Natural killer cell treated with Interleukin-12 subunit alpha and Interleukin-12 subunit beta and Interleukin-15 and Interleukin-18, amount 100 ng/mL, for 72 hours (primary cell): Measurements from ENCODE around the gene TMEM191C. TPM values are rescaled to one million over a fixed set of nuclear protein-coding genes. Genes with fewer than 3 reads are reported as not detected.
"Not testable (repeated sequence)": the region's sequence is repeated elsewhere in the genome, so short reads cannot be mapped to it uniquely, and the experiment has no call there.

ENCODE experiments used
- ATAC-seq, 2 donors: fragments of 150-1000 bp; cut with Tn5 transposase in 1 of 2; sonication (Bioruptor Pico), chemical (Tn5 transposase) in 1 of 2; 2 replicates each; pipeline ENCODE4 v1.10.0; 2021
- DNase-seq: peaks from one replicate; pipeline ENCODE4 v3.0.0; 2022; ENCODE audit warnings: low spot score
- H3K27ac Mint-ChIP-seq, 2 donors: 1 replicate in 1 of 2; 2 replicates in 1 of 2; pipeline ENCODE4 v1.8.0; 2022; ENCODE audit warnings: mixed read lengths in 2 of 2, mild to moderate bottlenecking in 1 of 2, moderate library complexity in 1 of 2
- H3K27me3 Mint-ChIP-seq, 2 donors: 1 replicate in 1 of 2; 2 replicates in 1 of 2; pipeline ENCODE4 v1.8.0; 2022; ENCODE audit warnings: mixed read lengths in 2 of 2
- H3K36me3 Mint-ChIP-seq: one replicate; pipeline ENCODE4 v1.8.0; 2022; ENCODE audit warnings: mixed read lengths
- H3K4me1 Mint-ChIP-seq, 2 donors: 1 replicate in 1 of 2; 2 replicates in 1 of 2; pipeline ENCODE4 v1.8.0; 2022; ENCODE audit warnings: low read depth in 2 of 2, mixed read lengths in 2 of 2, mild to moderate bottlenecking in 1 of 2
- H3K4me3 Mint-ChIP-seq: one replicate; pipeline ENCODE4 v1.8.0; 2022; ENCODE audit warnings: mixed read lengths
- H3K9me3 Mint-ChIP-seq: 2 replicates; pipeline ENCODE4 v1.8.0; 2022; ENCODE audit warnings: mixed read lengths
- total RNA-seq, 2 donors: library from RNA; stranded (reverse); gene quantifications; one replicate each; pipeline ENCODE4 v1.2.3, GENCODE V29; 2022

Gene TMEM191C
- 1 to 10 TPM; 1.4 to 3.5 TPM for total RNA-seq

- Mint-ChIP-seq H3K4me3 (peak within 1 kb of the TSS; percentile 81), H3K27ac (peak within 1 kb of the TSS; percentile 44 to 68)
- not testable (repeated sequence) for ATAC-seq, H3K27me3 Mint-ChIP-seq, H3K4me1 Mint-ChIP-seq, H3K36me3 Mint-ChIP-seq, H3K9me3 Mint-ChIP-seq, DNase-seq
Measured at GRCh38 chr22:21467337-21468193, at the start of gene TMEM191C. TMEM191C (plus strand) TSS chr22:21467387; CDS start chr22:21467460, 73 bp downstream.

GRCh38 chr22:21417853-21418252, 49.3 kb upstream of the TMEM191C start:
- H3K4me1 Mint-ChIP-seq, H3K9me3 Mint-ChIP-seq, H3K4me3 Mint-ChIP-seq, H3K27ac Mint-ChIP-seq, H3K27me3 Mint-ChIP-seq, H3K36me3 Mint-ChIP-seq: not testable (repeated sequence)
- DNase-seq (peak; percentile 61), ATAC-seq (peak; percentile 17 to 46)

GRCh38 chr22:21418974-21419638, 48.1 kb upstream of the TMEM191C start:
- not testable (repeated sequence) for H3K27me3 Mint-ChIP-seq, H3K27ac Mint-ChIP-seq, DNase-seq, H3K9me3 Mint-ChIP-seq, ATAC-seq, H3K36me3 Mint-ChIP-seq, H3K4me3 Mint-ChIP-seq, H3K4me1 Mint-ChIP-seq

- not testable (repeated sequence) for H3K36me3 Mint-ChIP-seq, H3K27ac Mint-ChIP-seq, H3K27me3 Mint-ChIP-seq, H3K4me3 Mint-ChIP-seq, DNase-seq, H3K9me3 Mint-ChIP-seq, H3K4me1 Mint-ChIP-seq
- ATAC-seq: peak; percentile 62 to 72
Measured at GRCh38 chr22:21420180-21420763, 46.9 kb upstream of the TMEM191C start.

- ATAC-seq, DNase-seq, H3K4me1 Mint-ChIP-seq, H3K9me3 Mint-ChIP-seq, H3K27ac Mint-ChIP-seq, H3K27me3 Mint-ChIP-seq, H3K4me3 Mint-ChIP-seq, H3K36me3 Mint-ChIP-seq: not testable (repeated sequence)
Measured at GRCh38 chr22:21424084-21424709, 43.0 kb upstream of the TMEM191C start.

GRCh38 chr22:21434378-21435233, 32.6 kb upstream of the TMEM191C start:
- not testable (repeated sequence) for H3K4me1 Mint-ChIP-seq, H3K9me3 Mint-ChIP-seq, H3K36me3 Mint-ChIP-seq, H3K27ac Mint-ChIP-seq, DNase-seq, H3K27me3 Mint-ChIP-seq, H3K4me3 Mint-ChIP-seq
- peak; percentile 58 to 85 for ATAC-seq

- not testable (repeated sequence) for H3K4me3 Mint-ChIP-seq, H3K9me3 Mint-ChIP-seq, H3K36me3 Mint-ChIP-seq, ATAC-seq, DNase-seq, H3K4me1 Mint-ChIP-seq, H3K27ac Mint-ChIP-seq, H3K27me3 Mint-ChIP-seq
Measured at GRCh38 chr22:21435998-21436810, 31.0 kb upstream of the TMEM191C start.

- H3K4me3 Mint-ChIP-seq, H3K27ac Mint-ChIP-seq, ATAC-seq, H3K9me3 Mint-ChIP-seq, H3K4me1 Mint-ChIP-seq, H3K27me3 Mint-ChIP-seq, DNase-seq, H3K36me3 Mint-ChIP-seq: not testable (repeated sequence)
Measured at GRCh38 chr22:21438013-21438412, 29.2 kb upstream of the TMEM191C start.

GRCh38 chr22:21440018-21440636, 27.1 kb upstream of the TMEM191C start:
- not testable (repeated sequence) for H3K9me3 Mint-ChIP-seq, H3K4me3 Mint-ChIP-seq, DNase-seq, H3K27ac Mint-ChIP-seq, H3K36me3 Mint-ChIP-seq, H3K27me3 Mint-ChIP-seq, ATAC-seq, H3K4me1 Mint-ChIP-seq

GRCh38 chr22:21440676-21441075, 26.5 kb upstream of the TMEM191C start:
- not testable (repeated sequence) for H3K4me3 Mint-ChIP-seq, H3K9me3 Mint-ChIP-seq, DNase-seq, ATAC-seq, H3K4me1 Mint-ChIP-seq, H3K27me3 Mint-ChIP-seq, H3K27ac Mint-ChIP-seq, H3K36me3 Mint-ChIP-seq

- H3K4me1 Mint-ChIP-seq, H3K36me3 Mint-ChIP-seq, H3K9me3 Mint-ChIP-seq, H3K27ac Mint-ChIP-seq, H3K4me3 Mint-ChIP-seq, H3K27me3 Mint-ChIP-seq: not testable (repeated sequence)
- ATAC-seq: peak in 1 of 2 donors; percentile 20
- peak; percentile 48 for DNase-seq
Measured at GRCh38 chr22:21441170-21441569, 26.0 kb upstream of the TMEM191C start.

GRCh38 chr22:21442123-21442522, 25.1 kb upstream of the TMEM191C start:
- H3K27me3 Mint-ChIP-seq, H3K4me1 Mint-ChIP-seq, ATAC-seq, H3K36me3 Mint-ChIP-seq, H3K9me3 Mint-ChIP-seq, H3K4me3 Mint-ChIP-seq, DNase-seq, H3K27ac Mint-ChIP-seq: not testable (repeated sequence)
